ENCODE results near the gene AKIP1.
"Not testable (repeated sequence)": the region's sequence is repeated elsewhere in the genome, so short reads cannot be mapped to it uniquely, and the experiment has no call there.

AKIP1 gene

DNA sequence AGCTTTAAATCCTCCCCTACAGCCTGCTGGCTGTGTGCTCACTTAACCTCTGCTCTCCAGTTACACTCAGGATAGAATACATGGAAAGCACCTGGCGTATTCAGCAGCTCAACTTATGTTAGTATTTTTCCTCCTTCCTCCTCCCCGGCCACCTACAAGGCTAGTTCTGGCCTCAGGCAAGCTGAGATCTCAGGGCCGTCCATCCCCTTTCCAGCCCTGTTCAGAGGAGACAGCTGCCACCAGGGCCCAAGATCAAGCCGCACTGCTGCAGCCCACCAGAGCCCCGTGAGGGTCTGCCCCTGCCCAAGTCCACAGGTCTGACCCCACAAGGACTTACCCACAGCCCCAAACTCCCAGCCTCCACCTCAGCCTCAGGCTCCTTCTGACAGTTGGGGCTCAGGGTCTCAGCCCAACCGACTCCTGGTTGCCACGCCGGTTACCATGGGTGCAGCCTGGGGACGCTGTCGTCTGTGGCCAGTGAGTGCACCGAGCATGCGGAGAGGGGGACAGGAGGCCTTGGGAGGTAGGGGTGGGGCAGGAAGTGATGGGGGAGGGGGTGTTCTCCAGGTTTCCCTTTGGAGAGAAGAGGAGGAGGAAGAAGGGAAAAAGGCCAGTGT is 21.7 kb downstream of the AKIP1 start, which contains the start of gene C11orf16:
Gene C11orf16, minus strand, starts transcription at position 384 of the 617 bp plus-strand sequence. CDS start 639 bp downstream, outside the sequence.
- TF ChIP-seq POLR2A (IDR thresholded peaks at IDR 0.05; ENCODE audit: extremely low read depth, insufficient read length) (no peak), MYC (IDR thresholded peaks at IDR 0.05; ENCODE audit: low read depth, low read length) (no peak)
- TF ChIP-seq, protein P1, sequence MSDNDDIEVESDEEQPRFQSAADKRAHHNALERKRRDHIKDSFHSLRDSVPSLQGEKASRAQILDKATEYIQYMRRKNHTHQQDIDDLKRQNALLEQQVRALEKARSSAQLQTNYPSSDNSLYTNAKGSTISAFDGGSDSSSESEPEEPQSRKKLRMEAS (IDR thresholded peaks at IDR 0.05; ENCODE audit: low read depth, low read length): no peak
- TF ChIP-seq, protein P2, sequence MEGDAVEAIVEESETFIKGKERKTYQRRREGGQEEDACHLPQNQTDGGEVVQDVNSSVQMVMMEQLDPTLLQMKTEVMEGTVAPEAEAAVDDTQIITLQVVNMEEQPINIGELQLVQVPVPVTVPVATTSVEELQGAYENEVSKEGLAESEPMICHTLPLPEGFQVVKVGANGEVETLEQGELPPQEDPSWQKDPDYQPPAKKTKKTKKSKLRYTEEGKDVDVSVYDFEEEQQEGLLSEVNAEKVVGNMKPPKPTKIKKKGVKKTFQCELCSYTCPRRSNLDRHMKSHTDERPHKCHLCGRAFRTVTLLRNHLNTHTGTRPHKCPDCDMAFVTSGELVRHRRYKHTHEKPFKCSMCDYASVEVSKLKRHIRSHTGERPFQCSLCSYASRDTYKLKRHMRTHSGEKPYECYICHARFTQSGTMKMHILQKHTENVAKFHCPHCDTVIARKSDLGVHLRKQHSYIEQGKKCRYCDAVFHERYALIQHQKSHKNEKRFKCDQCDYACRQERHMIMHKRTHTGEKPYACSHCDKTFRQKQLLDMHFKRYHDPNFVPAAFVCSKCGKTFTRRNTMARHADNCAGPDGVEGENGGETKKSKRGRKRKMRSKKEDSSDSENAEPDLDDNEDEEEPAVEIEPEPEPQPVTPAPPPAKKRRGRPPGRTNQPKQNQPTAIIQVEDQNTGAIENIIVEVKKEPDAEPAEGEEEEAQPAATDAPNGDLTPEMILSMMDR (IDR thresholded peaks at IDR 0.05; ENCODE audit: low read depth, low read length): no peak
- DNase-seq (ENCODE audit: low read depth): no peak

DNA sequence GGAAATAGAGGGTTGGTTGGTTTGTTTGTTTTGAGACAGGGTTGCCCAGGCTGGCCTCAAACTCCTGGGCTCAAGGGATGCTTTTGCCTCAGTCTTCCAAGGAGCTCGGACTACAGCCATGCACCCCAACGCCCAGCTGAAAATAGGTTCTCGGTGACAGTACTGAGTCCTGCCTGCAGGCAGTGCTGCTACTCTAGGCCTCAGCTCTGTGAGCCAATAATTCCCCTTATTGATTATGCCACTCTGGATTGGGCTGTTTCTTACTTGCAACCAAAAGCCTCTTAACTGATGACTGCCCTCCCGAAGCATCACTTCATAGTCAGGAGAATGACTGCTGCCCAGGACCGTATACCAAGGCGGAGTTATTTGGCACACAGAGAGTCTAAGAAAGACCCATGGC is 22.9 kb downstream of the AKIP1 start:
- no peak overlapping the region for H3K4me3 ChIP-seq (ENCODE audit: low read depth, low read length)
- no peak for DNase-seq (ENCODE audit: low read depth)
- TF ChIP-seq, protein P1 (IDR thresholded peaks at IDR 0.05; ENCODE audit: low read depth, low read length): no peak
- TF ChIP-seq POLR2A (IDR thresholded peaks at IDR 0.05; ENCODE audit: extremely low read depth, insufficient read length) (no peak), MYC (IDR thresholded peaks at IDR 0.05; ENCODE audit: low read depth, low read length) (no peak)
- TF ChIP-seq, protein P2 (IDR thresholded peaks at IDR 0.05; ENCODE audit: low read depth, low read length): no peak

More for the DNA sequence above, 21.7 kb downstream of the AKIP1 start, which contains the start of gene C11orf16:
- no peak within 1 kb of the TSS for H3K4me3 ChIP-seq (ENCODE audit: low read depth, low read length)

DNA sequence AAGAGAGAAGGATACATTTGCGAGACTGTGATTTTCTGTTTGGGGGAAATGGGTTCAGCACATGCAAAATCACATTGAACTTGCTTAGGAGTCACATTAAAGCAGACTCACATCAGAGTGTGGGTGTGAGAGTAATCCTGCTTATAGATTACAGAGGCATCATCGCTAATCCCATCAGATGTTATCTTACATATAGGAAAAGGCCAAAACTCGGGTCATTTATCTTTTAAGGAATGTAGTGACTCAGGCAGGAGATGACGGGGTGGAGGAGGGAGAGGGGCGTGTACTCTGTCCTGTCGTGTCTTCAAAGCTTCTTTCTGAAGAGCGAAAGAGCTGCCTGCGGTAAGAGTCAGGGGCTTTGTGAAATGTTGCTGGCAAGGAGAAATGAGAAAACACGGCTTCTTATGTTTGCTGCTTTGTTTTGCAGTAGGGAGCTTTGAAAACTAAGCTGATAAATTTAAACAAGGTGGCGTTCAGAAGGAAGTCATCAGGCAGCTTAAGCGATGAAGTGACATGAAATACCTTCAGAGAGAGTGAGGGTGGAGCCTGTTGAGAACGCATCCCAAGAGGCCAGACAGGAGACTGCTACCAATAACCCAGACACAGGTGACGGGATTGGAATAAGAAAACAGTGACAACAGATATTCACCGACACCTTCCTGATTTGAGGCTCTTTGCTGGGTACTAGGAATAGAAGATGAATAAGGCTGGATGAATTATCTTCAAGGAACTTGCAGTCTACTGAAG is 23.9 kb downstream of the AKIP1 start:
- H3K4me3 ChIP-seq (ENCODE audit: low read depth, low read length): no peak overlapping the region
- TF ChIP-seq MYC (IDR thresholded peaks at IDR 0.05; ENCODE audit: low read depth, low read length): no peak
- no peak for TF ChIP-seq POLR2A (IDR thresholded peaks at IDR 0.05; ENCODE audit: extremely low read depth, insufficient read length)
- TF ChIP-seq, protein P1 (IDR thresholded peaks at IDR 0.05; ENCODE audit: low read depth, low read length): no peak
- TF ChIP-seq, protein P2 (IDR thresholded peaks at IDR 0.05; ENCODE audit: low read depth, low read length): no peak

DNA sequence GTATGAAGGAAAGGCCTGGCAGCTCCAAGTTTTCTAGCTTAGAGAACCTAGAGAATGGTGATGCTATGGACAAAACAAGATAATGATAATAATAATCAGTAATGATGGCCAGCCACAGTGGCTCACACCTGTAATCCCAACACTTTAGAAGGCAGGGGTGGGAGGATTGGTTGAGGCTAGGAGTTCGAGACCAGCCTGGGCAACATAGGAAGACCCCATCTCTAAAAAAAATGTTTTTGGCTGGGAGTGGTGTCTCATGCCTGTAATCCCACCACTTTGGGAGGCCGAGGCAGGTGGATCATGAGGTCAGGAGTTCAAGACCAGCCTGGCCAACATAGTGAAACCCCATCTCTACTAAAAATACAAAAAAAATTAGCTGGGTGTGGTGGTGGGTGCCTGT is 24.8 kb downstream of the AKIP1 start:
- H3K4me3 ChIP-seq (ENCODE audit: low read depth, low read length); DNase-seq (ENCODE audit: low read depth): not testable (repeated sequence)

More for the DNA sequence above, 23.9 kb downstream of the AKIP1 start:
- DNase-seq (ENCODE audit: low read depth): no peak

DNA sequence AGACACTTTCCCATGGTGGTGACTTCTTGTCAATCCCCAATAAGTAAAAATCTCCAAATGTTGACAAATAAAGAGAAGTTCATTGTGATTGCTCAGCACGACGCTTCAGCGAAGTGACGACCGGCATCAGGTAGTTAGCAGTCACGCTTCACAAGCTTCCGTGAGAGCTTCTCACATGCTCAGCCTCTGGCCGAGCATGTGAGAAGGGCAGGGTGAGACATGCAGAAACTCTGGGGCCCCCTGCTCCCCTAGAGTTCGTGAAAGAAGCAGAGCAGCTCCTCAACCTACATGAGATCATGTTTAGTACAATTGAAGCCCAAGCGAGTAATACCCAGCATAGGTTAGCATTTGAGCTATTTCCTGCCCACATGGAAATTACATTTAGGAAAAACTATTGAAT is 26.2 kb downstream of the AKIP1 start:
- TF ChIP-seq, protein P1 (IDR thresholded peaks at IDR 0.05; ENCODE audit: low read depth, low read length): no peak
- no peak for TF ChIP-seq MYC (IDR thresholded peaks at IDR 0.05; ENCODE audit: low read depth, low read length)
- TF ChIP-seq, protein P2 (IDR thresholded peaks at IDR 0.05; ENCODE audit: low read depth, low read length): no peak
- no peak for TF ChIP-seq POLR2A (IDR thresholded peaks at IDR 0.05; ENCODE audit: extremely low read depth, insufficient read length)
- DNase-seq (ENCODE audit: low read depth): no peak
- H3K4me3 ChIP-seq (ENCODE audit: low read depth, low read length): no peak overlapping the region

DNA sequence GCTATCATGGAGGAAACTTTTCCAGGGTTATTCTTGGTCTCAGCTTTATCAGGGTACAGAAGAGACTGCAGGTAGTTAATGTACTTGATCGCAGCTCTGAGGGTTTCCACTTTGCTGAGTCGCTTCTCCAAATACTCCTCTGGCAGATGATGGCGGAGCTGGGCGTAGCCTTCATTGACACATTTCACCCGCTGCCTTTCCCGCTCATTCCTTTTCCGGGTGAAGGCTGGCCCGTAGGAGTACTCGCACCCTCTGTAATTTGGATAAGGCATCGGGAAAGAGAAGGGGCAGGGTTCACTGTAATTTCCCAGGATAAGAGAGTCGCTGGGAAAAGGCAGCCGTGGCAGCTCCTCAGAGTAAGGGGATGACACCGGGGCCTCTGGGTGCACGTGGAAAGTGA is 26.7 kb downstream of the AKIP1 start:
- DNase-seq (ENCODE audit: low read depth): no peak
- no peak overlapping the region for H3K4me3 ChIP-seq (ENCODE audit: low read depth, low read length)
- TF ChIP-seq, protein P1 (IDR thresholded peaks at IDR 0.05; ENCODE audit: low read depth, low read length): no peak
- no peak for TF ChIP-seq MYC (IDR thresholded peaks at IDR 0.05; ENCODE audit: low read depth, low read length)
- no peak for TF ChIP-seq POLR2A (IDR thresholded peaks at IDR 0.05; ENCODE audit: extremely low read depth, insufficient read length)
- TF ChIP-seq, protein P2 (IDR thresholded peaks at IDR 0.05; ENCODE audit: low read depth, low read length): no peak

Data from NB4 (cell line).